MM.1S (cell line): ENCODE measurements around the gene SMG7.

Experiments
- DNase-seq: peaks from one replicate; pipeline ENCODE4 v3.0.0-alpha.2; 2015
- H2AFZ ChIP-seq: fragments of 300-600 bp; sonication (generic); 2 replicates; pipeline ENCODE4 v1.6.0; 2016; ENCODE audit warnings: antibody characterized with exemption, low read length
- H3F3A ChIP-seq: fragments of 300-600 bp; sonication (generic); 2 replicates; pipeline ENCODE4 v1.6.1; 2016; ENCODE audit warnings: mild to moderate bottlenecking, antibody characterized with exemption, low read length, moderate library complexity, mixed read lengths; ENCODE audit not compliant: insufficient read depth
- H3K27ac ChIP-seq: fragments of 300-600 bp; sonication (generic); 2 replicates; pipeline ENCODE4 v1.5.1; 2016; ENCODE audit warnings: mild to moderate bottlenecking, low read length
- H3K27me3 ChIP-seq: fragments of 300-600 bp; sonication (generic); replicated peaks from 2 replicates; pipeline ENCODE4 v1.6.0; 2016; ENCODE audit warnings: low read length; ENCODE audit not compliant: insufficient read depth
- H3K36me3 ChIP-seq: fragments of 300-600 bp; sonication (generic); replicated peaks from 2 replicates; pipeline ENCODE4 v1.6.1; 2016; ENCODE audit warnings: mild to moderate bottlenecking, low read length, mixed read lengths; ENCODE audit not compliant: insufficient read depth
- H3K4me1 ChIP-seq: fragments of 300-600 bp; sonication (generic); 2 replicates; pipeline ENCODE4 v1.6.1; 2016; ENCODE audit warnings: low read length, mixed read lengths
- H3K4me2 ChIP-seq: fragments of 300-600 bp; sonication (generic); 2 replicates; pipeline ENCODE4 v1.6.0; 2016; ENCODE audit warnings: low read depth, low read length
- H3K4me3 ChIP-seq: fragments of 300-600 bp; sonication (generic); 2 replicates; pipeline ENCODE4 v1.5.1; 2016; ENCODE audit warnings: low read length, mixed read lengths
- H3K79me2 ChIP-seq: fragments of 300-600 bp; sonication (generic); 2 replicates; pipeline ENCODE4 v1.6.1; 2016; ENCODE audit warnings: mixed run types, low read length, mixed read lengths
- H3K9ac ChIP-seq: fragments of 300-600 bp; sonication (generic); 2 replicates; pipeline ENCODE4 v1.6.1; 2016; ENCODE audit warnings: low read length, mixed read lengths
- H3K9me2 ChIP-seq: fragments of 300-600 bp; sonication (generic); replicated peaks from 2 replicates; pipeline ENCODE4 v1.6.1; 2016; ENCODE audit warnings: mild to moderate bottlenecking, low read length, mixed read lengths; ENCODE audit not compliant: insufficient read depth
- H3K9me3 ChIP-seq: fragments of 300-600 bp; sonication (generic); replicated peaks from 2 replicates; pipeline ENCODE4 v1.6.1; 2016; ENCODE audit warnings: mild to moderate bottlenecking, low read length, mixed read lengths; ENCODE audit not compliant: insufficient read depth
- H4K20me1 ChIP-seq: fragments of 300-600 bp; sonication (generic); 2 replicates; pipeline ENCODE4 v1.6.1; 2016; ENCODE audit warnings: mild to moderate bottlenecking, low read length, moderate library complexity, mixed read lengths; ENCODE audit not compliant: insufficient read depth
- EZH2 ChIP-seq: fragments of 300-600 bp; sonication (generic); optimal IDR thresholded peaks from 2 replicates; pipeline ENCODE3; 2017; ENCODE audit warnings: low read depth, mild to moderate bottlenecking, antibody characterized with exemption, low read length, mixed read lengths
- EZH2phosphoT487 ChIP-seq: fragments of 300-600 bp; sonication (generic); IDR thresholded peaks from 2 replicates; pipeline ENCODE4 v1.6.1; 2018; ENCODE audit warnings: antibody characterized with exemption, low read length
- TF ChIP-seq, protein P1 (sequence below): fragments of 300-600 bp; sonication (generic); IDR thresholded peaks from 2 replicates; pipeline ENCODE4 v1.5.1; 2016; ENCODE audit warnings: antibody characterized with exemption, low read length, mixed read lengths

SMG7 gene

DNA sequence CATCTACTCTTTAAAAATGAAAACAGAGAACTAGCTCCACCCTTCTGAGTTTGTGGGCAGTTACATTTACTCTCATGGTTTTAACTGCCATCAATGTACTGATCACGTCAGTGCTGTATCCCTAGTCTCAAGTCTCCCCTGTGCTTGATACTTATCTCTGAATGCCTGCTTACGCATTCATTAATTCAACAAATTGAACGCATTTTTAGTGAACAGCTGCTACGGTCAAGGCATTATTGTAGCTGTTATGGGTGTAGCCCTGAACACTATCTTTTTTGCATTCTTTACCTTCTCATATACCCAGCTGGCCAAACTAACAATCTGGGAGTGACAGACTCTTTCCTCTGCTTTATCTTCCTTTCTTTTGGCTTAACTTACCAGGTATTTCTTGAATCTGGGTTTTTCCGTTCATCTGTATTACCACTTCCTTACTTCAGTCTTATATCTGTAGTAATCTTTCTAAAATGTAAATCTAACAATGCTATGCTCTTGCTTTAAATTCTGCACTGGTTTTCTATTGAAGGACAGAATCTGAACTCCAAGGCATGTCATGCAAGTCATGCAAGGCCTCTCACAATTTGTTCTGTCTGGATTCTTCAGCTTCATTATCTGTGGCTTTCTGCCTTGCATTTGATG lies 33.3 kb downstream of the SMG7 start:
- Histone ChIP-seq H3K27ac (no peak overlapping the region), H3K4me2 (no peak overlapping the region), H3K36me3 (no peaks in the 10 kb centered on the region), H3K4me1 (peaks cover 9% of the 10 kb centered on the region), H2AFZ (no peak overlapping the region), H3K9me3 (no peaks in the 10 kb centered on the region), H3K79me2 (peaks cover 97% of the 10 kb centered on the region), H3K4me3 (no peak overlapping the region), H3K27me3 (no peaks in the 10 kb centered on the region), H4K20me1 (peaks cover 38% of the 10 kb centered on the region), H3K9ac (no peak overlapping the region), H3F3A (no peaks in the 10 kb centered on the region), H3K9me2 (no peaks in the 10 kb centered on the region)
- no peak for DNase-seq
- TF ChIP-seq EZH2phosphoT487 (no peak), EZH2 (no peak)
- TF ChIP-seq, protein P1, sequence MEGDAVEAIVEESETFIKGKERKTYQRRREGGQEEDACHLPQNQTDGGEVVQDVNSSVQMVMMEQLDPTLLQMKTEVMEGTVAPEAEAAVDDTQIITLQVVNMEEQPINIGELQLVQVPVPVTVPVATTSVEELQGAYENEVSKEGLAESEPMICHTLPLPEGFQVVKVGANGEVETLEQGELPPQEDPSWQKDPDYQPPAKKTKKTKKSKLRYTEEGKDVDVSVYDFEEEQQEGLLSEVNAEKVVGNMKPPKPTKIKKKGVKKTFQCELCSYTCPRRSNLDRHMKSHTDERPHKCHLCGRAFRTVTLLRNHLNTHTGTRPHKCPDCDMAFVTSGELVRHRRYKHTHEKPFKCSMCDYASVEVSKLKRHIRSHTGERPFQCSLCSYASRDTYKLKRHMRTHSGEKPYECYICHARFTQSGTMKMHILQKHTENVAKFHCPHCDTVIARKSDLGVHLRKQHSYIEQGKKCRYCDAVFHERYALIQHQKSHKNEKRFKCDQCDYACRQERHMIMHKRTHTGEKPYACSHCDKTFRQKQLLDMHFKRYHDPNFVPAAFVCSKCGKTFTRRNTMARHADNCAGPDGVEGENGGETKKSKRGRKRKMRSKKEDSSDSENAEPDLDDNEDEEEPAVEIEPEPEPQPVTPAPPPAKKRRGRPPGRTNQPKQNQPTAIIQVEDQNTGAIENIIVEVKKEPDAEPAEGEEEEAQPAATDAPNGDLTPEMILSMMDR = no peak

DNA sequence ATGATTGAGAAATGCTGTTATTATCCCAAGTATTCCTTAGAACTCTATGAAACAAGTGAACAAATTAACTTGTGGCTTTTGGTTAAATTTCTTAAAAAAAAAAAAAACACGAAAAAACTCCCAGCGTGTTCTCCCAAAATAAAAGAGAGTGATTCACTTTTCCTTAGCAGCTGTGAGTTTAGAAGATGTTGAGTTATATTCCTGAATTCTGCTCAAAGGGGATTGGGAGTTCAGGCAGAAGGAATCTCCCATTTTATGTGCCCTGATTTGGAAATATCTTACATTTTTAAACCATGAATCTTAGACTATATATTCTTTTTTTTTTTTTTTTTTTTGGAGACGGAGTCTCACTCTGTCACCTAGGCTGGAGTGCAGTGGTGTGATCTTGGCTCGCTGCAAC lies 34.3 kb downstream of the SMG7 start:
- peaks cover 9% of the 10 kb centered on the region for H3K4me1 ChIP-seq
- no peak overlapping the region for H3K4me3 ChIP-seq
- no peaks in the 10 kb centered on the region for H3K9me3 ChIP-seq
- H3K36me3 ChIP-seq = no peaks in the 10 kb centered on the region
- H3K79me2 ChIP-seq = peaks cover 97% of the 10 kb centered on the region
- H3F3A ChIP-seq = no peaks in the 10 kb centered on the region
- TF ChIP-seq EZH2phosphoT487 = no peak
- TF ChIP-seq EZH2 = no peak
- TF ChIP-seq, protein P1 = no peak
- no peaks in the 10 kb centered on the region for H3K9me2 ChIP-seq
- H3K27me3 ChIP-seq = no peaks in the 10 kb centered on the region
- no peak overlapping the region for H2AFZ ChIP-seq
- peaks cover 29% of the 10 kb centered on the region for H4K20me1 ChIP-seq
- no peak overlapping the region for H3K4me2 ChIP-seq
- no peak overlapping the region for H3K27ac ChIP-seq
- no peak for DNase-seq
- no peak overlapping the region for H3K9ac ChIP-seq

DNA sequence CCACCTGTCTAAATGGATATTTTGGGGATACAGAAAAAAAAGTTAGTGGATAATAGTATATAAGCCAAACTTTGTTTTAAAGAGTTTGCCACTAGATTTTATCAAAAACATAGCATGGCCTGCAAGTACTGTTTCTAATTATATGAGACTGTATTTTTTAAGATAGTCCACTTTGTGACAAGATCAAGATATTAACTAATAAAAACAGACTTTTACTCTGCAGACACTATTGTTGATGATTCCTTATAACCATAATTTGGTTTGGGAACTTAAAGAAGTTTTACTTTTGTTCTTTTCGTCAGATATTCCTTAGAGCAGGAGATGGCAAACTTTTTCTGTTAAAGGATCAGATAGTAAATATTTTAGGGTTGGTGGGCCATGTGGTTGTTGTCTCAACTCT lies 36.4 kb downstream of the SMG7 start:
- no peak for TF ChIP-seq EZH2phosphoT487
- TF ChIP-seq, protein P1 = no peak
- no peak for TF ChIP-seq EZH2
- no peak overlapping the region for H3K4me2 ChIP-seq

More for the DNA sequence above, 36.4 kb downstream of the SMG7 start:
- Histone ChIP-seq H2AFZ (no peak overlapping the region), H4K20me1 (peaks cover 21% of the 10 kb centered on the region), H3K4me1 (no peaks in the 10 kb centered on the region), H3F3A (no peaks in the 10 kb centered on the region), H3K79me2 (peaks cover 86% of the 10 kb centered on the region), H3K27me3 (no peaks in the 10 kb centered on the region), H3K27ac (no peak overlapping the region), H3K9ac (no peak overlapping the region), H3K36me3 (no peaks in the 10 kb centered on the region), H3K9me2 (no peaks in the 10 kb centered on the region), H3K4me3 (no peak overlapping the region), H3K9me3 (no peaks in the 10 kb centered on the region)
- DNase-seq = no peak
